Measurements from ENCODE around the gene ZNF385B.

ZNF385B gene

GRCh38 chr2:179555691-179556283 is 305.6 kb downstream of the ZNF385B start:
- H3K27me3 ChIP-seq (ENCODE audit: control insufficient read depth in 5 of 5, insufficient read depth in 4 of 5, low read length in 5 of 5), result no peaks in the 10 kb centered on the region
- no peaks in the 10 kb centered on the region for H3K36me3 ChIP-seq (ENCODE audit: control insufficient read depth in 5 of 5, insufficient read depth in 5 of 5, low read length in 5 of 5)
- H3K9ac ChIP-seq (ENCODE audit: low read length in 5 of 5), result no peak overlapping the region
- no peak overlapping the region for H3K4me3 ChIP-seq (ENCODE audit: low read depth in 1 of 5, low read length in 5 of 5)
- H3K9me3 ChIP-seq (ENCODE audit: control insufficient read depth in 5 of 5, low read length in 5 of 5), result no peaks in the 10 kb centered on the region
- no peaks in the 10 kb centered on the region for H3K4me1 ChIP-seq (ENCODE audit: control insufficient read depth in 5 of 5, insufficient read depth in 5 of 5, low read length in 5 of 5)
- no peak overlapping the region for H3K27ac ChIP-seq (ENCODE audit: low read depth, low read length)

- H3K9ac ChIP-seq (ENCODE audit: low read length in 5 of 5), result no peak overlapping the region
Measured at GRCh38 chr2:179554639-179555386, 306.6 kb downstream of the ZNF385B start.

GRCh38 chr2:179553382-179553781 is 308.0 kb downstream of the ZNF385B start:
- Histone ChIP-seq H3K27me3 (ENCODE audit: control insufficient read depth in 5 of 5, insufficient read depth in 4 of 5, low read length in 5 of 5) (no peaks in the 10 kb centered on the region), H3K4me1 (ENCODE audit: control insufficient read depth in 5 of 5, insufficient read depth in 5 of 5, low read length in 5 of 5) (no peaks in the 10 kb centered on the region), H3K9me3 (ENCODE audit: control insufficient read depth in 5 of 5, low read length in 5 of 5) (no peaks in the 10 kb centered on the region), H3K27ac (ENCODE audit: low read depth, low read length) (no peak overlapping the region), H3K4me3 (ENCODE audit: low read depth in 1 of 5, low read length in 5 of 5) (no peak overlapping the region), H3K9ac (ENCODE audit: low read length in 5 of 5) (no peak overlapping the region), H3K36me3 (ENCODE audit: control insufficient read depth in 5 of 5, insufficient read depth in 5 of 5, low read length in 5 of 5) (no peaks in the 10 kb centered on the region)

More at GRCh38 chr2:179554639-179555386, 306.6 kb downstream of the ZNF385B start:
- Histone ChIP-seq H3K9me3 (ENCODE audit: control insufficient read depth in 5 of 5, low read length in 5 of 5) (no peaks in the 10 kb centered on the region), H3K4me3 (ENCODE audit: low read depth in 1 of 5, low read length in 5 of 5) (no peak overlapping the region), H3K27me3 (ENCODE audit: control insufficient read depth in 5 of 5, insufficient read depth in 4 of 5, low read length in 5 of 5) (no peaks in the 10 kb centered on the region), H3K4me1 (ENCODE audit: control insufficient read depth in 5 of 5, insufficient read depth in 5 of 5, low read length in 5 of 5) (no peaks in the 10 kb centered on the region), H3K27ac (ENCODE audit: low read depth, low read length) (no peak overlapping the region), H3K36me3 (ENCODE audit: control insufficient read depth in 5 of 5, insufficient read depth in 5 of 5, low read length in 5 of 5) (no peaks in the 10 kb centered on the region)

- H3K27me3 ChIP-seq (ENCODE audit: control insufficient read depth in 5 of 5, insufficient read depth in 4 of 5, low read length in 5 of 5), result no peaks in the 10 kb centered on the region
- no peaks in the 10 kb centered on the region for H3K36me3 ChIP-seq (ENCODE audit: control insufficient read depth in 5 of 5, insufficient read depth in 5 of 5, low read length in 5 of 5)
- no peak overlapping the region for H3K27ac ChIP-seq (ENCODE audit: low read depth, low read length)
- H3K4me1 ChIP-seq (ENCODE audit: control insufficient read depth in 5 of 5, insufficient read depth in 5 of 5, low read length in 5 of 5), result no peaks in the 10 kb centered on the region
- no peaks in the 10 kb centered on the region for H3K9me3 ChIP-seq (ENCODE audit: control insufficient read depth in 5 of 5, low read length in 5 of 5)
- no peak overlapping the region for H3K4me3 ChIP-seq (ENCODE audit: low read depth in 1 of 5, low read length in 5 of 5)
- no peak overlapping the region for H3K9ac ChIP-seq (ENCODE audit: low read length in 5 of 5)
Measured at GRCh38 chr2:179551539-179552045, 309.8 kb downstream of the ZNF385B start.

- no peaks in the 10 kb centered on the region for H3K27me3 ChIP-seq (ENCODE audit: control insufficient read depth in 5 of 5, insufficient read depth in 4 of 5, low read length in 5 of 5)
- no peaks in the 10 kb centered on the region for H3K36me3 ChIP-seq (ENCODE audit: control insufficient read depth in 5 of 5, insufficient read depth in 5 of 5, low read length in 5 of 5)
- no peak overlapping the region for H3K9ac ChIP-seq (ENCODE audit: low read length in 5 of 5)
- H3K4me3 ChIP-seq (ENCODE audit: low read depth in 1 of 5, low read length in 5 of 5), result no peak overlapping the region
- no peaks in the 10 kb centered on the region for H3K9me3 ChIP-seq (ENCODE audit: control insufficient read depth in 5 of 5, low read length in 5 of 5)
- no peaks in the 10 kb centered on the region for H3K4me1 ChIP-seq (ENCODE audit: control insufficient read depth in 5 of 5, insufficient read depth in 5 of 5, low read length in 5 of 5)
- H3K27ac ChIP-seq (ENCODE audit: low read depth, low read length), result no peak overlapping the region
Measured at GRCh38 chr2:179550849-179551248, 310.6 kb downstream of the ZNF385B start.

- Histone ChIP-seq H3K27ac (ENCODE audit: low read depth, low read length) (no peak overlapping the region), H3K4me1 (ENCODE audit: control insufficient read depth in 5 of 5, insufficient read depth in 5 of 5, low read length in 5 of 5) (no peaks in the 10 kb centered on the region), H3K27me3 (ENCODE audit: control insufficient read depth in 5 of 5, insufficient read depth in 4 of 5, low read length in 5 of 5) (no peaks in the 10 kb centered on the region), H3K9me3 (ENCODE audit: control insufficient read depth in 5 of 5, low read length in 5 of 5) (no peaks in the 10 kb centered on the region), H3K4me3 (ENCODE audit: low read depth in 1 of 5, low read length in 5 of 5) (no peak overlapping the region), H3K9ac (ENCODE audit: low read length in 5 of 5) (no peak overlapping the region), H3K36me3 (ENCODE audit: control insufficient read depth in 5 of 5, insufficient read depth in 5 of 5, low read length in 5 of 5) (no peaks in the 10 kb centered on the region)
Measured at GRCh38 chr2:179550214-179550613, 311.2 kb downstream of the ZNF385B start.

- Histone ChIP-seq H3K27me3 (ENCODE audit: control insufficient read depth in 5 of 5, insufficient read depth in 4 of 5, low read length in 5 of 5) (no peaks in the 10 kb centered on the region), H3K4me1 (ENCODE audit: control insufficient read depth in 5 of 5, insufficient read depth in 5 of 5, low read length in 5 of 5) (no peaks in the 10 kb centered on the region), H3K4me3 (ENCODE audit: low read depth in 1 of 5, low read length in 5 of 5) (no peak overlapping the region), H3K9me3 (ENCODE audit: control insufficient read depth in 5 of 5, low read length in 5 of 5) (no peaks in the 10 kb centered on the region), H3K9ac (ENCODE audit: low read length in 5 of 5) (no peak overlapping the region), H3K36me3 (ENCODE audit: control insufficient read depth in 5 of 5, insufficient read depth in 5 of 5, low read length in 5 of 5) (no peaks in the 10 kb centered on the region), H3K27ac (ENCODE audit: low read depth, low read length) (no peak overlapping the region)
Measured at GRCh38 chr2:179546656-179547055, 314.8 kb downstream of the ZNF385B start.

- no peaks in the 10 kb centered on the region for H3K27me3 ChIP-seq (ENCODE audit: control insufficient read depth in 5 of 5, insufficient read depth in 4 of 5, low read length in 5 of 5)
- no peaks in the 10 kb centered on the region for H3K4me1 ChIP-seq (ENCODE audit: control insufficient read depth in 5 of 5, insufficient read depth in 5 of 5, low read length in 5 of 5)
- no peak overlapping the region for H3K4me3 ChIP-seq (ENCODE audit: low read depth in 1 of 5, low read length in 5 of 5)
- no peaks in the 10 kb centered on the region for H3K9me3 ChIP-seq (ENCODE audit: control insufficient read depth in 5 of 5, low read length in 5 of 5)
- no peak overlapping the region for H3K27ac ChIP-seq (ENCODE audit: low read depth, low read length)
- H3K9ac ChIP-seq (ENCODE audit: low read length in 5 of 5), result no peak overlapping the region
- no peaks in the 10 kb centered on the region for H3K36me3 ChIP-seq (ENCODE audit: control insufficient read depth in 5 of 5, insufficient read depth in 5 of 5, low read length in 5 of 5)
Measured at GRCh38 chr2:179545024-179545423, 316.4 kb downstream of the ZNF385B start.

- no peak overlapping the region for H3K4me3 ChIP-seq (ENCODE audit: low read depth in 1 of 5, low read length in 5 of 5)
- H3K27ac ChIP-seq (ENCODE audit: low read depth, low read length), result no peak overlapping the region
- no peak overlapping the region for H3K9ac ChIP-seq (ENCODE audit: low read length in 5 of 5)
Measured at GRCh38 chr2:179543361-179543901, 318.0 kb downstream of the ZNF385B start.

GRCh38 chr2:179541586-179541985 is 319.8 kb downstream of the ZNF385B start:
- Histone ChIP-seq H3K27ac (ENCODE audit: low read depth, low read length) (no peak overlapping the region), H3K36me3 (ENCODE audit: control insufficient read depth in 5 of 5, insufficient read depth in 5 of 5, low read length in 5 of 5) (no peaks in the 10 kb centered on the region), H3K4me3 (ENCODE audit: low read depth in 1 of 5, low read length in 5 of 5) (no peak overlapping the region), H3K4me1 (ENCODE audit: control insufficient read depth in 5 of 5, insufficient read depth in 5 of 5, low read length in 5 of 5) (no peaks in the 10 kb centered on the region), H3K27me3 (ENCODE audit: control insufficient read depth in 5 of 5, insufficient read depth in 4 of 5, low read length in 5 of 5) (no peaks in the 10 kb centered on the region), H3K9me3 (ENCODE audit: control insufficient read depth in 5 of 5, low read length in 5 of 5) (peaks cover 0 to 6% (median 5%) of the 10 kb centered on the region in 5 donors), H3K9ac (ENCODE audit: low read length in 5 of 5) (no peak overlapping the region)

More at GRCh38 chr2:179543361-179543901, 318.0 kb downstream of the ZNF385B start:
- Histone ChIP-seq H3K9me3 (ENCODE audit: control insufficient read depth in 5 of 5, low read length in 5 of 5) (peaks cover 0 to 6% (median 5%) of the 10 kb centered on the region in 5 donors), H3K4me1 (ENCODE audit: control insufficient read depth in 5 of 5, insufficient read depth in 5 of 5, low read length in 5 of 5) (no peaks in the 10 kb centered on the region), H3K36me3 (ENCODE audit: control insufficient read depth in 5 of 5, insufficient read depth in 5 of 5, low read length in 5 of 5) (no peaks in the 10 kb centered on the region), H3K27me3 (ENCODE audit: control insufficient read depth in 5 of 5, insufficient read depth in 4 of 5, low read length in 5 of 5) (no peaks in the 10 kb centered on the region)

Data from subcutaneous abdominal adipose tissue (tissue), 5 donors.